Activated CD8-positive, alpha-beta T cell treated with anti-CD3 and anti-CD28 coated beads for 36 hours (primary cell): ENCODE measurements around the gene TIMM21. TPM values are rescaled to one million over a fixed set of nuclear protein-coding genes. Genes with fewer than 3 reads are reported as not detected.

Experiments
- ATAC-seq: fragments of 200-7000 bp; cut with Tn5 transposase; one replicate; pipeline ENCODE4 v1.10.0; 2021; ENCODE audit warnings: mild to moderate bottlenecking, moderate library complexity
- CTCF ChIA-PET: fragments of 350-600 bp; sonication (Branson Sonifier 250); formaldehyde crosslinking; loops from one replicate; lab custom pipeline; 2021; ENCODE audit warnings: antibody characterized with exemption; lab: Charles Lee
- POLR2A ChIA-PET: fragments of 350-600 bp; sonication (Branson Sonifier 250); formaldehyde crosslinking; loops from one replicate; lab custom pipeline; 2021; ENCODE audit warnings: antibody characterized with exemption; lab: Charles Lee
- DNase-seq: peaks from one replicate; pipeline ENCODE4 v3.0.0-alpha.2; 2020
- H3K27ac Mint-ChIP-seq: one replicate; pipeline ENCODE4 v1.8.0; 2021; ENCODE audit warnings: mild to moderate bottlenecking, mixed read lengths
- H3K27me3 Mint-ChIP-seq: one replicate; pipeline ENCODE4 v1.8.0; 2021; ENCODE audit warnings: mixed read lengths
- H3K36me3 Mint-ChIP-seq: one replicate; pipeline ENCODE4 v1.8.0; 2021; ENCODE audit warnings: low read depth, mixed read lengths
- H3K4me1 Mint-ChIP-seq: one replicate; pipeline ENCODE4 v1.8.0; 2021; ENCODE audit warnings: low read depth, mixed read lengths
- H3K4me3 Mint-ChIP-seq: one replicate; pipeline ENCODE4 v1.8.0; 2021; ENCODE audit warnings: mild to moderate bottlenecking, moderate library complexity, mixed read lengths
- H3K9me3 Mint-ChIP-seq: one replicate; pipeline ENCODE4 v1.8.0; 2021; ENCODE audit warnings: mixed read lengths
- CTCF ChIP-seq: fragments of 200-600 bp; IDR thresholded peaks from one replicate; pipeline ENCODE4 v1.8.0; 2022; ENCODE audit warnings: antibody characterized with exemption, mild to moderate bottlenecking
- intact Hi-C: fragments of 100-400 bp; cut with micrococcal nuclease; formaldehyde crosslinking; loops from one replicate; pipeline ENCODE4 v1.10.0; 2022
- total RNA-seq, 2 experiments: library from RNA; stranded (reverse); gene quantifications; one replicate each; pipeline ENCODE4 v1.2.3, GENCODE V29; 2021

Gene TIMM21
- total RNA-seq, 2 experiments from 2014 or later = 70.2 to 71.2 TPM

- Mint-ChIP-seq H3K4me3 (no peak overlapping the region), H3K9me3 (no peaks in the 10 kb centered on the region), H3K27ac (no peak overlapping the region), H3K27me3 (no peaks in the 10 kb centered on the region), H3K4me1 (peaks cover 47% of the 10 kb centered on the region), H3K36me3 (peaks cover 67% of the 10 kb centered on the region)
- CTCF ChIA-PET = no interaction called here
- POLR2A ChIA-PET = interaction anchor here (1.3 kb wide), 1 partner anchor 10 kb away, joined by 3 read pairs; no protein-coding TSS in a partner anchor
- ATAC-seq (no peak), DNase-seq (no peak)
- intact Hi-C loops = no loop called here
- TF ChIP-seq CTCF = no peak
Measured at GRCh38 chr18:74154716-74155115, 6.4 kb downstream of the TIMM21 start.

- ChIA-PET POLR2A (interaction anchor here (0.7 to 1.3 kb wide), 2 partner anchors 9 to 1315 kb away, joined by 3 read pairs; no protein-coding TSS in a partner anchor), CTCF (no interaction called here)
- no peaks in the 10 kb centered on the region for H3K27me3 Mint-ChIP-seq
- peak overlapping the region; percentile 56 for H3K27ac Mint-ChIP-seq
- ATAC-seq (no peak), DNase-seq (no peak)
- H3K9me3 Mint-ChIP-seq = no peaks in the 10 kb centered on the region
- no peak overlapping the region for H3K4me3 Mint-ChIP-seq
- H3K4me1 Mint-ChIP-seq = peaks cover 42% of the 10 kb centered on the region
- TF ChIP-seq CTCF = no peak
- H3K36me3 Mint-ChIP-seq = peaks cover 62% of the 10 kb centered on the region
- intact Hi-C loops = no loop called here
Measured at GRCh38 chr18:74155276-74155675, 7.0 kb downstream of the TIMM21 start.

GRCh38 chr18:74163019-74163660, 14.8 kb downstream of the TIMM21 start:
- Mint-ChIP-seq H3K27ac (no peak overlapping the region), H3K9me3 (no peaks in the 10 kb centered on the region), H3K4me1 (peaks cover 2% of the 10 kb centered on the region), H3K36me3 (peaks cover 36% of the 10 kb centered on the region), H3K27me3 (no peaks in the 10 kb centered on the region), H3K4me3 (no peak overlapping the region)
- intact Hi-C loops = no loop called here
- POLR2A ChIA-PET = interaction anchor here (1.2 kb wide), 1 partner anchor 100 kb away, joined by 3 read pairs; no protein-coding TSS in a partner anchor
- ATAC-seq (no peak), DNase-seq (no peak)
- CTCF ChIA-PET = no interaction called here
- TF ChIP-seq CTCF = no peak

- H3K9me3 Mint-ChIP-seq = no peaks in the 10 kb centered on the region
- CTCF ChIA-PET = no interaction called here
- no peaks in the 10 kb centered on the region for H3K27me3 Mint-ChIP-seq
- POLR2A ChIA-PET = no interaction called here
- H3K36me3 Mint-ChIP-seq = peaks cover 13% of the 10 kb centered on the region
- DNase-seq (no peak), ATAC-seq (no peak)
- H3K27ac Mint-ChIP-seq = no peak overlapping the region
- H3K4me1 Mint-ChIP-seq = no peaks in the 10 kb centered on the region
- no peak overlapping the region for H3K4me3 Mint-ChIP-seq
- intact Hi-C loops = no loop called here
- TF ChIP-seq CTCF = no peak
Measured at GRCh38 chr18:74166386-74166785, 18.1 kb downstream of the TIMM21 start.

GRCh38 chr18:74171910-74172606, 23.7 kb downstream of the TIMM21 start:
- Mint-ChIP-seq H3K36me3 (no peaks in the 10 kb centered on the region), H3K27ac (no peak overlapping the region), H3K27me3 (peaks cover 19% of the 10 kb centered on the region), H3K4me1 (peaks cover 5% of the 10 kb centered on the region), H3K9me3 (no peaks in the 10 kb centered on the region), H3K4me3 (no peak overlapping the region)
- TF ChIP-seq CTCF = no peak
- CTCF ChIA-PET = no interaction called here
- POLR2A ChIA-PET = no interaction called here
- intact Hi-C loops = no loop called here
- ATAC-seq (no peak), DNase-seq (no peak)
